Daoy (cell line): ENCODE results near the gene ATP2C1. TPM values are rescaled to one million over a fixed set of nuclear protein-coding genes. Genes with fewer than 3 reads are reported as not detected.
A peak's percentile ranks its signal among the peaks of the same experiment; 100 is the strongest.
"Not testable (repeated sequence)": the region's sequence is repeated elsewhere in the genome, so short reads cannot be mapped to it uniquely, and the experiment has no call there.

Source experiments
- DNase-seq: peaks from one replicate; pipeline ENCODE4 v3.0.0-alpha.2; 2015; ENCODE audit warnings: low read depth
- total RNA-seq: library from RNA; depleted of rRNA; stranded (reverse); fragments of >200 nt; shearing (Covaris generic); gene quantifications from 2 replicates; pipeline ENCODE4 v1.2.3, GENCODE V29; 2014

Gene ATP2C1
- total RNA-seq, 1 experiment from 2014 or later = 84.3 TPM

GRCh38 chr3:130939753-130940152 is 45.9 kb downstream of the ATP2C1 start:
- no peak for DNase-seq

DNA sequence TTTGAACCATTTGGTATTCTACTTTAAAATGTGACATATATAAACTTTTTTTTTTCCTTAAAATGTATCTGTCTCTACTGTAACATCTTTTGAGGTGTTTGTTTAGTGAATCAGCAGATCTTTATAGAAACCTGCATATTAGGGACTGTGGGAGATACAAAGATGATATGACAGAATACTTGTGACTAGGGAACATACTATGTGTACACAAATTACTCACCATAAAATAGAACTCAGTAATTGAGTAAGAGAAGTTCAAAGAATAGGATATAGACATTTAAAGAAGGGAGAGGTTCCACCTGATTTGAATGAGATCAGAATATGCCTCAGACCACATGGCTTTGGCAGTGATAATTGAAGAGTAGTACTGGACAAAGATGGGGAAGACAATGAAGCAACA is 47.9 kb downstream of the ATP2C1 start:
- no peak for DNase-seq

DNA sequence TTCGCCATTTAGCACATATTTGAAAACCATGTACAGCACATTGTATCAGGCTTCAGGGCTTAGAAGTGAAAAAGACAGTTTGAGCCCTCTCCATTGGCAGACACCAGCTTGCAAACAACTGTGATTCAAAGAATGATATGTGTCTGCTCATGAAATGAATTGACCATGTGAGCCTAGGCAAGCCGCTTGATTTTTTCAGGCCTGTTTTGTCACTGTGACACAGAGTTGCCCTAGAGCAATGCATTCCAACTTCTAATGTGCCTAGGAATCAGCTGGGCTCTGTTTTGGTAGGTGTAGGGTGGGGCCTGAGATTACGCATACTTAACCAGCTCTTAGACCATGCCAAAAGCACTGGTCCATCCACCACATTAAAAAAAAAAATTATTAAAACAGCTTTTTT is 53.0 kb downstream of the ATP2C1 start:
- DNase-seq = no peak

DNA sequence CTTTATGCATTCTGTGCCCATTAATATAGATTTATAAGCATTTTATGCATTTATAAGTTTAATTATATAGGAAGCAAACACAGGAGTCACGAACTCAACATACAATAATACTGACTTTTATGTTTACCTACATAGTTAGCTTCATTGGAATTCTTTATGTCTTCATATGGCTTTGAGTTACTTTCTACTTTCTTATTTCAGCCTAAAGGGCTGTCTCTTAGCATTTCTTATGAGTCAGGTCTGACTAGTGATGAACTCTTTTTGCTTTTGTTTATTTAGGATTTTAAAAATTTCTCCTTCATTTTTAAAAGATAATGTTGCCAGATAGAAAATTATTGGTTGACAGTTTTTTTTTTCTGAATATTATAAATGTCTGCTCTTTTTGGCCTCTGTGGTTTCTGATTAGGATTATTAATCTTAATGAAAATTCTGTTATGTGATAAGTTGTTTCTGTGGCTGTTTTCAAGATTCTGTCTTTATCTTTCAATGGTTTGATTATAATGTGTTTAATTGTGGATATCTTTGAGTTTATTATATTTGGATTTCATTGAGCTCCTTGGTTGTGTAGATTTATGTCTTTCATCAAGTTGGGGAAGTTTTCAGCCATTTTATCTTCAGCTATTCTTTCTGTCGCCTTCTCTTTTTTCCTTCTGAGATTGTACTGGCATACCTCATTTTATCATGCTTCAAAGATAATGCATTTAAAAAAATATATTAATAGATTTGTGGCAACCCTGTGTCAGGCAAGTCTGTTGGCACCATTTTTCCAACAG is 54.3 kb downstream of the ATP2C1 start:
- no peak for DNase-seq

DNA sequence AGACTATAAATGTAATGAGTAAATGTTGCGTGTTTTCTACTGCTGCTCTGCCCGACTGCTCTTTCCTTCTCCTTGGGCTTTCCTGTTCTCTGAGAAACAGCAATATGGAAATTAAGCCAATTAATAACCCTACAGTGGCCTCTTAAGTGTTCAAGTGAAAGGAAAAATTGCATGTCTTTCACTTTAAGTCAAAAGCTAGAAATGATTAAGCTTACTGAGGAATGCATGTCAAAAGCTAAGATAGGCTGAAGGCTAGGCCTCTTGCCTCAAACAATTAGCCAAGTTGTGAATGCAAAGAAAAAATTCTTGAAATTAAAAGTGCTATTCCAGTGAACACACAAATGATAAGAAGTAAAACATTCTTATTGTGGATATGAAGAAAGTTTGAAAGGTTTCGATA is 55.0 kb downstream of the ATP2C1 start:
- DNase-seq = no peak

DNA sequence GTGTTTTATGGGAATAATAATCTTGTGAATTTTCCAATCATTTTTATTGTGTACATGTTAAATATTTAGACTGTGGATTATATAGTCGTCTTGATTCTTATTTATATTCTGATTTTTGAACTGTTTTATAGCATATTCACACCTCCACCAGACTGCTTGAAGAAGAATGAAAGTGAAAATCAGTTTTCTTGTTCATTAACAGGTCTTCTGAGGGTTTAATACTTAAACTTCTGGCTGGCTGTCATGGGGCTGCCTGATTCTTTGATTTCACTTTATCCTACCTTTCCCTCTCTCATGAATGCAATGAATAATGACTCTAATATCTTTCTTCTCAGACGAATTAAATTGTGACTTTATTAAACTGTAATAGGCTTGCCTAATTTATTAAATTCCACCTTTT is 56.2 kb downstream of the ATP2C1 start:
- DNase-seq = no peak

- no peak for DNase-seq
Measured at GRCh38 chr3:130950641-130951040, 56.8 kb downstream of the ATP2C1 start.

- no peak for DNase-seq
Measured at GRCh38 chr3:130955481-130955880, 61.6 kb downstream of the ATP2C1 start.

- no peak for DNase-seq
Measured at GRCh38 chr3:130956281-130956680, 62.4 kb downstream of the ATP2C1 start.

DNA sequence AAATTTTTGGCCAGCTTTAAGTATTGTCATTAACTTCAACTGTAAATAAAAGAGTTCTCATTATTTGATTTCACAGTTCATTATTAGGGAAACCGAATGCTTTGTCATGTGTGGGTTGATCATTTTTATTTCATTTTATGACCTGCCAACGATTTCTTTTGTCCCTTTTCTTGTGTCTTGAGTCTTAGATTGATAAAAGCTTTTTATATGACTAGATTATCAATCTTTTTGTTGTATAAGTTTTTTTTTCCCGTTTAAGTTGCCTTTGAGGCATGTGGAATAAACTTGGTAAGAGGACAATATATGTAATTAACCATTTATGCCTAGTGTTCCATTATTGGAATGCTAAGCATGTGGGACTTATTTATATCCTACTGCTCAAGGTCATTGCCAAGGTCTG is 62.8 kb downstream of the ATP2C1 start:
- no peak for DNase-seq

GRCh38 chr3:130960139-130960795 is 66.4 kb downstream of the ATP2C1 start:
- DNase-seq = no peak

DNA sequence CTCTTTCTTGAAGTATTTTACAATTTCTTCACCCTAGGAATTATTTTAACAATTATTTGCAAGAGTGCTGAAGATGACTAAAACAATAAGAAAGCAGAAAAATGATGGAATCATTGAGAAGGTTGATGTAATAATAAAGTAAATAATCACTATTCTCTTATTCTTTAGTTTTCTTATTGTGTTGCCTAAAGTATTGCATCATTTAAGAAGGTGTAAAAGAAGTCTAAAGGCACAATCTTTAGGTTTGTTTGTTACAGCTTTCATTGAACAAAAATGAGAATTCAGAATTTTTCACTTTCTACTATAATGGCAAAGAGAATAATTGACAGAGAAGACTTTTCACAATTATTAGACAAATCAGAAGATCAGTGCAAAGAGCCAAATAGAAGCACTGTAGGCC is 67.6 kb downstream of the ATP2C1 start:
- no peak for DNase-seq

DNA sequence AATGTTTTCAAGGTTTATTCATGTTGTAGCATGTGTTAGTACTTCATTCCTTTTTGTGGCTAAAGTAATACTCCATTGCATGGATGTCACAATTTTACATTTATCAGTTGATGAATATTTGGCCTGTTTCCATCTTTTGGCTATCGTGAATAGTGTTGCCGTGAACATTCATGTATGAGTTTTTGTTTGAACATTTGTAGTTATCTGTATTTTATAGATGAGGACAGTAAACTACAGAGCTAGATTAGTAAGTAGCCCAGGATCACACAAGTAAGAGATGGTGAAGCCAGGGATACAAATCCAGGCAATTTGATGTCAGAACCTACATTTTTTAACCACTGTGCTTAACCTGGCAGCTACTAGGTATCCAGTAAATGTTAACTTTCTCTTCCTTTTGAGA is 69.6 kb downstream of the ATP2C1 start:
- DNase-seq = no peak

DNA sequence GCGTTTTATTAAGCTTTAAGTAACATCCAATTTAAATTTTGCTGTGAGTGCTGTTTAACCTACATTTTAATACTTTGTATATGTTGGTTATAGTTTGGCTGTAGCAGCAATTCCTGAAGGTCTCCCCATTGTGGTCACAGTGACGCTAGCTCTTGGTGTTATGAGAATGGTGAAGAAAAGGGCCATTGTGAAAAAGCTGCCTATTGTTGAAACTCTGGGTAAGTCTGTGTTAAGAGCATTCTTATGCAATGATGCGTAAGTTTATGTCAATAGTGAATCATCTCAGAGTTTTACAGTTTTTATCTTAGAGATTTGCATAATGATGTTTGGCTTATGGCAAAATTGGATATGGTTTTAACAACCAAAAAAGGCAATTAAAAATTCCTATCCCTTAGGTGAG is 70.0 kb downstream of the ATP2C1 start:
- peak; percentile 88 for DNase-seq

- no peak for DNase-seq
Measured at GRCh38 chr3:130967281-130967680, 73.4 kb downstream of the ATP2C1 start.

GRCh38 chr3:130968221-130968620 is 74.3 kb downstream of the ATP2C1 start:
- DNase-seq = peak; percentile 13

- DNase-seq = no peak
Measured at GRCh38 chr3:130969621-130970020, 75.7 kb downstream of the ATP2C1 start.

- no peak for DNase-seq
Measured at GRCh38 chr3:130971208-130971607, 77.3 kb downstream of the ATP2C1 start.

GRCh38 chr3:130972592-130972991 is 78.7 kb downstream of the ATP2C1 start:
- not testable (repeated sequence) for DNase-seq

- no peak for DNase-seq
Measured at GRCh38 chr3:130973406-130973805, 79.5 kb downstream of the ATP2C1 start.

GRCh38 chr3:130974201-130974600 is 80.3 kb downstream of the ATP2C1 start:
- no peak for DNase-seq

DNA sequence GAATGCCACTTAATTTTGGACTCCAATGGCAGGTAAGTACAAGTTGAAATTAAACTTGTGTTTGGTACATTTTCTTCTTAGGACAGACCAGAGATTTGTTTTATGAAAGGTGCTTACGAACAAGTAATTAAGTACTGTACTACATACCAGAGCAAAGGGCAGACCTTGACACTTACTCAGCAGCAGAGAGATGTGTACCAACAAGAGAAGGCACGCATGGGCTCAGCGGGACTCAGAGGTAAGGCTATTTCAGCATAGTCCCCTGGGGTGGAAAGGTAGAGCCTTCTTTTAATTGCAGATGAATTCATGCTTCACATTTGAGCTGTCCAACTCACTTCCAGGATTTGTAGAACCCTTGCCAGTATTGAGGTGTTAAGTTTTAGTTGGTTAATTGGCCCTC is 81.4 kb downstream of the ATP2C1 start:
- no peak for DNase-seq

DNA sequence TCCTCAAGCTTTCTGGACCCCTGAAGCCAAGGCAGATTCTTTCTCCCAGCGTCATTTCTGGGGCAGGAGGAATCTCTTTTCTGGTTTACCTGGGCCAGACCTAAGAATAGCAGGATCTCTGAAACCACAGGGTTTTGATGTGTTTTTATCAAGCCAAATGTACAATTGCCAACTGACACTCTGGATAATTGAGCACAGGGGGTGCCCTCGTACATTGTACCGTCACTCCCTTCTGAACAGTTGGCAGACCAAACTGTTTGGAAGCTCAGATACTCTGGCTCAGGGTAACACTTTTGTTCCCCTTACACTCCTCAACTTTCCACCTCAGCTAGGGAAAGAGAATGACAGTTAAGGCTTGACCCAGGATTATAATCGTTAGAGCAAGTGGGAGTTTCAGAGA is 82.8 kb downstream of the ATP2C1 start:
- DNase-seq = no peak

GRCh38 chr3:130979117-130979516 is 85.2 kb downstream of the ATP2C1 start:
- DNase-seq = no peak
